Heart left ventricle (tissue), 16 donors: ENCODE data around the gene OR52I2. TPM values are rescaled to one million over a fixed set of nuclear protein-coding genes. Genes with fewer than 3 reads are reported as not detected.
A peak's percentile ranks its signal among the peaks of the same experiment; 100 is the strongest.

ENCODE experiments used
- ATAC-seq, 4 donors: fragments of 200-7000 bp; cut with Tn5 transposase; one replicate each; pipeline ENCODE4 v1.9.1; 2020 to 2022; ENCODE audit warnings: moderate library complexity in 4 of 4, mild to moderate bottlenecking in 3 of 4, moderate number of reproducible peaks in 1 of 4
- DNase-seq, 5 donors: peaks; one replicate each; pipeline ENCODE4 v3.0.0-alpha.2; 2020
- H3K27ac ChIP-seq, 12 donors: fragments of 200-600 bp; sonication (generic) in 4 of 12; one replicate each; pipeline versions ENCODE4 v1.5.0 to v1.8.0; 2016 to 2022; ENCODE audit warnings: mild to moderate bottlenecking in 2 of 12
- H3K27me3 ChIP-seq, 9 donors: fragments of 200-600 bp; sonication (generic) in 2 of 9; one replicate each; pipeline versions ENCODE4 v1.5.1 to v1.8.0; 2016 to 2022; ENCODE audit warnings: mild to moderate bottlenecking in 3 of 9
- H3K36me3 ChIP-seq, 9 donors: fragments of 200-600 bp; sonication (generic) in 2 of 9; one replicate each; pipeline versions ENCODE4 v1.5.0 to v1.8.0; 2018 to 2022; ENCODE audit warnings: mild to moderate bottlenecking in 2 of 9
- H3K4me1 ChIP-seq, 12 donors: fragments of 200-600 bp; sonication (generic) in 4 of 12; one replicate each; pipeline versions ENCODE4 v1.5.0 to v1.8.0; 2016 to 2022; ENCODE audit warnings: mild to moderate bottlenecking in 3 of 12
- H3K4me3 ChIP-seq, 12 donors: fragments of 200-600 bp; sonication (generic) in 4 of 12; one replicate each; pipeline versions ENCODE4 v1.5.0 to v1.8.0; 2017 to 2022; ENCODE audit warnings: mild to moderate bottlenecking in 9 of 12, moderate library complexity in 4 of 12
- H3K9me3 ChIP-seq, 12 donors: fragments of 200-600 bp; sonication (generic) in 4 of 12; one replicate each; pipeline versions ENCODE4 v1.5.0 to v1.8.0; 2016 to 2022; ENCODE audit warnings: mild to moderate bottlenecking in 1 of 12
- POLR2A ChIP-seq, 2 donors: fragments of 450-650 bp; IDR thresholded peaks; one replicate each; pipeline ENCODE4 v1.6.1; 2017; ENCODE audit warnings: antibody characterized with exemption in 2 of 2, mild to moderate bottlenecking in 2 of 2, moderate library complexity in 2 of 2
- WGBS, 4 donors: extraction: QIAGEN DNeasy Blood & Tissue Kit in 2 of 4; methylation state at CpG; one replicate each; pipeline versions ENCODE4 v1.1.5 to v1.1.7; 2013 to 2018; 5-methylcytosine and 5-hydroxymethylcytosine counted together
- intact Hi-C, 10 donors: fragments of 100-400 bp; cut with DNase I; formaldehyde crosslinking; loops; one replicate each; pipeline versions ENCODE4 v1.11.1 to v1.14.2; 2022
- polyA plus RNA-seq, 2 donors: library from polyadenylated mRNA; stranded (reverse); fragments of 200-250 nt; gene quantifications; one replicate each; pipeline ENCODE4 v1.2.3, GENCODE V29; 2013
- total RNA-seq, 9 donors: library from RNA; depleted of rRNA in 2 of 9; stranded (reverse); fragments of >200 nt in 2 of 9; fragmentation: NEBNext Ultra II Directional in 3 of 9; extraction: Animal tissue kit (Norgen Biotek cat#: 25700) in 3 of 9; gene quantifications; one replicate each; pipeline versions ENCODE4 v1.1.0 to v1.2.4, GENCODE V29; 2016 to 2023
- TF ChIP-seq, protein P1 (sequence below), 12 donors: fragments of 200-600 bp; sonication (generic) in 4 of 12; IDR thresholded peaks; one replicate each; pipeline versions ENCODE4 v1.5.0 to v1.8.0; 2018 to 2022; ENCODE audit warnings: antibody characterized with exemption in 12 of 12, mild to moderate bottlenecking in 5 of 12
- donor health status: ischemic (EF 13 %, LVEDD 7.1; RV severe dilation, severe dysfunction).
- donor health status: healthy with polysubstance abuse.
- donor health status: DM: no; HTN: yes; CAD: no.
- donor health status: DM: no; HTN: no; CAD: no.
- donor health status: ischemic (EF 25% LVEDD 6.9; RV normal size, moderate dysfunction).
- donor health status: ischemic (EF 25% LVEDD 5.7; RV mildly dilated, moderate dysfunction).
- donor health status: healthy.
- donor health status: DM: yes; HTN: yes; CAD: no.
- donor health status: ischemic (EF 35%, LVEDD 5.7; RV mildly dilated, moderate dysfunction).
- donor health status: nonischemic (EF 11% LVEDD 7.7; RV severe dilation, severe dysfunction).
- donor health status: DM: yes; HTN: yes; CAD: no.
- donor health status: PGD.
- donor health status: ischemic (EF 29% LVEDD 5.4; RV normal size, mild dysfunction).
- donor health status: nonischemic (EF 23%, LVEDD 6.1; RV moderate dilation, normal function).

The OR52I2 gene
- total and polyA plus RNA-seq, 11 donors = not detected

DNA sequence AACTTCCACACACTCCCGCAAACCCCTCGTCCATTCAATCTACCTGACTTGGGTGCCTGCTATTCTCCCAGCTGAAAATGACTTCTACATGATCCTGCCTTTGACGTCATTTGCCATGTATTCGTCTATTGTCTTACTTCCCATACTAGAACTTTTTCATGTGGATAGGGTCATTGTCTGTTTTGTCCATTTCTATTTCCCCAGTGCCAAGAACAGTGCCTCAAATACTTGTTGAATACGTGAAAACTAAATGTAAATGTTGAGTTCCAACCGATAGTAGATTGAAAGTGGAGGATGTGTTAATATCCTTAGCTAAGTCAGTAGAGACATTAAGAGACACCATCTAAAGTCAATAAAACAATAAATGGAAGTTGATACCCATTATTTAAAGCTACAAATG lies 25.6 kb downstream of the OR52I2 start:
- no peak for DNase-seq
- intact Hi-C loops = loop anchor here in 1 of 10 donors (5.0 kb wide), 1 partner anchor 420 kb away; no protein-coding TSS in a partner anchor
- WGBS, 4 donors = 30 to 45% (median 33%) methylated on average over 6 of the region's 6 CpGs
- Histone ChIP-seq H3K27me3 (no peaks in the 10 kb centered on the region), H3K9me3 (no peaks in the 10 kb centered on the region), H3K27ac (peak overlapping the region in 11 of 12 donors; percentile 87 to 97 (median 93)), H3K36me3 (peaks cover 0 to 33% (median 30%) of the 10 kb centered on the region in 9 donors), H3K4me1 (peaks cover 0 to 35% (median 17%) of the 10 kb centered on the region in 12 donors), H3K4me3 (peak overlapping the region; percentile 64 to 91 (median 76))
- peak in 1 of 4 donors; percentile 3 for ATAC-seq
- TF ChIP-seq POLR2A (IDR thresholded peaks at IDR 0.05) = no peak
- TF ChIP-seq, protein P1, sequence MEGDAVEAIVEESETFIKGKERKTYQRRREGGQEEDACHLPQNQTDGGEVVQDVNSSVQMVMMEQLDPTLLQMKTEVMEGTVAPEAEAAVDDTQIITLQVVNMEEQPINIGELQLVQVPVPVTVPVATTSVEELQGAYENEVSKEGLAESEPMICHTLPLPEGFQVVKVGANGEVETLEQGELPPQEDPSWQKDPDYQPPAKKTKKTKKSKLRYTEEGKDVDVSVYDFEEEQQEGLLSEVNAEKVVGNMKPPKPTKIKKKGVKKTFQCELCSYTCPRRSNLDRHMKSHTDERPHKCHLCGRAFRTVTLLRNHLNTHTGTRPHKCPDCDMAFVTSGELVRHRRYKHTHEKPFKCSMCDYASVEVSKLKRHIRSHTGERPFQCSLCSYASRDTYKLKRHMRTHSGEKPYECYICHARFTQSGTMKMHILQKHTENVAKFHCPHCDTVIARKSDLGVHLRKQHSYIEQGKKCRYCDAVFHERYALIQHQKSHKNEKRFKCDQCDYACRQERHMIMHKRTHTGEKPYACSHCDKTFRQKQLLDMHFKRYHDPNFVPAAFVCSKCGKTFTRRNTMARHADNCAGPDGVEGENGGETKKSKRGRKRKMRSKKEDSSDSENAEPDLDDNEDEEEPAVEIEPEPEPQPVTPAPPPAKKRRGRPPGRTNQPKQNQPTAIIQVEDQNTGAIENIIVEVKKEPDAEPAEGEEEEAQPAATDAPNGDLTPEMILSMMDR (IDR thresholded peaks at IDR 0.05) = no peak

DNA sequence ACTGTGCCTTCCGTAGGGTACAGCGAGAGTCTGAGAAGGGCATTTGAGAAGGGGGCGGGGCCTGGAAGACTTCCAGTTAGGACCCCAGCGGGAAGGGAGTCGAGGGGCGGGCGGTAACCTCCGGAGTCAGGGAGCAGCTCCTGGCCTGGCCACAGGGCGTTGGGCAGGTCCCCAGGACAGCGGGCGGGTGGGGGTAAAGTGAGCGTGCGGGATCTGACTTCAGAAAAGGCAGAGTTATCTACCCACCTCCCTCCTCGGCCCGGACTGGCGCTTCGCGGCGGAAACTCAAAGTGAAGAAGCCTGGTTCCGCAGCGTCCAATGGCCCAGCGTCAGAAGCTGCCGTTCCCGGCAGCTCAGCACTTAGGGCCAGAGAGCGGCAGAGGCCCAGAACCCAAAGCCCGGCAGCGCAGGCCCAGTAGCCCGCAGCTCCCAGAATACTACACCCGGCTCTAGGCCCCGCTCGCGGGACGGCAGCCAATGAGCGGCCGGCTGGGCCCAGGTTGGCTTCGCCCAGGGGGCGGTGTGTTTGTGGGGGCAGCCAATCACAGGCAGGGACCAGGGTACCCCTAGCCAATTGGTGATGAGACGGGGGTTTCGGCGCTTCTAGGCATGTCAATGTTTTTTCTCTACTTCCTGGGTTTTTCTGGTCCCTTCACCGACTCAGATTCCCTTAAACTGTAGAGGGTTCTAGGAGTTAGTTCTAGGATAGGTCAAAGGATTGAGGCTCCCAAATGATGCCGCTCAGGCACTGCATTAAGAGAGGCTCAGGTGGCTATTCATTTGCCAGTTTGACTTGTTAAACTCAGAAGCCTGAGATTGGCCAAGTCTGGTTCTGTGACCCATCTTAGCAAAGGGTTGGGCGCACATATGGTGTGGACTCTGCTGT lies 26.5 kb downstream of the OR52I2 start, which contains the start of gene TRIM68:
TRIM68 (minus strand) TSS at position 451 of the 886 bp plus-strand sequence. CDS start 2,727 bp downstream, outside the sequence.
- intact Hi-C loops = loop anchor here in 1 of 10 donors (5.0 kb wide), 1 partner anchor 421 kb away; no protein-coding TSS in a partner anchor
- Histone ChIP-seq H3K4me1 (peaks cover 0 to 35% (median 17%) of the 10 kb centered on the region in 12 donors), H3K27ac (peak within 1 kb of the TSS; percentile 82 to 97 (median 93)), H3K36me3 (peaks cover 0 to 24% (median 21%) of the 10 kb centered on the region in 9 donors), H3K4me3 (peak within 1 kb of the TSS; percentile 64 to 91 (median 76)), H3K27me3 (no peaks in the 10 kb centered on the region), H3K9me3 (no peaks in the 10 kb centered on the region)
- ATAC-seq = peak; percentile 99 to 100 (median 100)
- 4 to 7% (median 5%) methylated on average over 31 to 43 of the region's 43 CpGs for WGBS, 4 donors
- DNase-seq = peak; percentile 97 to 99 (median 98)
- TF ChIP-seq POLR2A (IDR thresholded peaks at IDR 0.05) = peak in 1 of 2 donors; percentile 89
- TF ChIP-seq, protein P1 (IDR thresholded peaks at IDR 0.05) = peak in 1 of 12 donors; percentile 13

DNA sequence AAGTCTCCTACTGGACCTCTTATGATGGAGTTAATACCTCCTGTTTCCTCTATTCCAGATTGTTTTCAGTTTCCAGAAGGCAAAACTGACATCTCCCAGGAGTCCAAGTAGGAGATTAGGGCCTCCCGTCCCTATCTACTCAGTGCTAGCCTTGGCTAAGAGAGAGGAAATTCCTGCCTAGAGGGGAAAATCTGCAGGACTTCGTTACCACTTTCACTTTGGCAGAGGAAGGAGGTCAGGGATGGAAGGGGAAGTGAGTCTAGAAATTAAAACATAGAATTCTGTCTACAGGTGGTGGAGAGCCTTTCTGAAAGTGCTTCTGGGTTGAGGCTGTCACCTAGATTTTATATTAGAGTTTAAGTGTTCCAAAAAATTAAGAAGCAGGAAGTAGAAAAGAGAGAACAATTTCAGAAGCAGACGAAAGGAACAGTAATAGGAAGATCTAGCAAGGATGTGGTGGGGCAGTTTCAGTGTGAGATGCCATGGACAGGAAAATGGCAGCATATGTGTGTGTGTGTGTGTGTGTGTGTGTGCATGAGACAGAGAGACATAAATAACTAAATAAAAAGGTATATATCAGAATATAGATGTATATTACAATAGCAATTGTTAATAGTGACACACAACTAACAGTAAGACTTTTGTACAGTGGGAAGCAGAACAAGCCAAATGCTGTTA lies 28.9 kb downstream of the OR52I2 start:
- Histone ChIP-seq H3K36me3 (no peaks in the 10 kb centered on the region), H3K27ac (peak overlapping the region in 10 of 12 donors; percentile 43 to 74 (median 64)), H3K27me3 (peaks cover 0 to 1% (median 0%) of the 10 kb centered on the region in 9 donors), H3K4me3 (peak overlapping the region in 9 of 12 donors; percentile 9 to 35 (median 31)), H3K9me3 (no peaks in the 10 kb centered on the region), H3K4me1 (peaks cover 0 to 35% (median 17%) of the 10 kb centered on the region in 12 donors)
- intact Hi-C loops = no loop called here
- DNase-seq (no peak), ATAC-seq (no peak)
- 10 to 14% (median 11%) methylated on average over 3 of the region's 3 CpGs for WGBS, 4 donors
- TF ChIP-seq POLR2A (IDR thresholded peaks at IDR 0.05) = no peak
- TF ChIP-seq, protein P1 (IDR thresholded peaks at IDR 0.05) = no peak
